GM12878 (cell line): ENCODE data around the gene SCNN1B. TPM values are rescaled to one million over a fixed set of nuclear protein-coding genes. Genes with fewer than 3 reads are reported as not detected.

ENCODE experiments used
- ATAC-seq: fragments of 200-7000 bp; cut with Tn5 transposase; 3 replicates; pipeline ENCODE4 v1.9.1; 2020; ENCODE audit warnings: mild to moderate bottlenecking, moderate library complexity
- BruUV-seq: library from RNA; stranded (reverse); fragments of 400-500 nt; replicated peaks from 2 replicates; lab custom pipeline; 2021; lab: Mats Ljungman, UMichigan
- CTCF ChIA-PET: fragments of 300-600 bp; sonication (Branson Sonifier 250); formaldehyde crosslinking; extraction: SDS; loops from one replicate; lab custom pipeline; 2021; ENCODE audit warnings: inconsistent platforms; lab: Yijun Ruan, JAX
- POLR2A ChIA-PET: fragments of 350-600 bp; formaldehyde crosslinking; extraction: SDS; loops from one replicate; lab custom pipeline; 2021; ENCODE audit warnings: inconsistent platforms; lab: Charles Lee
- RAD21 ChIA-PET: fragments of 300-600 bp; sonication (Branson Sonifier 250); formaldehyde crosslinking; loops from one replicate; lab custom pipeline; 2023; ENCODE audit warnings: antibody characterized with exemption; ENCODE audit not compliant: unreplicated experiment; lab: Charles Lee
- SMC1A ChIA-PET: fragments of 300-600 bp; sonication (Branson Sonifier 250); formaldehyde crosslinking; loops from one replicate; lab custom pipeline; 2023; ENCODE audit not compliant: unreplicated experiment, uncharacterized antibody; lab: Charles Lee
- DNase-seq: peaks from one replicate; pipeline ENCODE4 v3.0.0-alpha.2; 2011; ENCODE audit warnings: low read depth, low spot score
- FAIRE-seq: peaks from 3 replicates; lab custom pipeline; 2011; peaks lifted over from hg19 to GRCh38; lab: Jason Lieb, UNC
- H2AFZ ChIP-seq: 2 replicates; pipeline ENCODE4 v1.6.0; 2011; ENCODE audit warnings: low read depth, low read length, control low read depth; ENCODE audit not compliant: control insufficient read depth
- H3K27ac ChIP-seq: 2 replicates; pipeline ENCODE4 v1.5.1; 2011; ENCODE audit warnings: control low read depth; ENCODE audit not compliant: control insufficient read depth, insufficient read depth
- H3K27me3 ChIP-seq, 2 experiments: replicated peaks in 1 of 2; 2 replicates each; pipeline versions ENCODE4 v1.6.0 to v1.6.1; 2011; ENCODE audit warnings: low read length in 1 of 2; ENCODE audit not compliant: control insufficient read depth in 2 of 2, insufficient read depth in 2 of 2
- H3K36me3 ChIP-seq, 2 experiments: 2 replicates each; pipeline ENCODE4 v1.5.1; 2011; ENCODE audit warnings: low read length in 1 of 2; ENCODE audit not compliant: control insufficient read depth in 2 of 2, insufficient read depth in 2 of 2
- H3K4me1 ChIP-seq: 2 replicates; pipeline ENCODE4 v1.6.1; 2011; ENCODE audit warnings: mild to moderate bottlenecking, low read length, moderate library complexity, mixed read lengths; ENCODE audit not compliant: control insufficient read depth, insufficient read depth
- H3K4me2 ChIP-seq: 2 replicates; pipeline ENCODE4 v1.6.0; 2011; ENCODE audit warnings: control low read depth; ENCODE audit not compliant: control insufficient read depth, insufficient read depth
- H3K4me3 ChIP-seq: fragments of 200-600 bp; sonication (generic); 2 replicates; pipeline ENCODE4 v1.5.1; 2016
- H3K79me2 ChIP-seq: 2 replicates; pipeline ENCODE4 v1.6.0; 2011; ENCODE audit warnings: low read length; ENCODE audit not compliant: control insufficient read depth, insufficient read depth
- H3K9ac ChIP-seq: 2 replicates; pipeline ENCODE4 v1.8.0; 2011; ENCODE audit warnings: low read length, control low read depth, mixed read lengths; ENCODE audit not compliant: control insufficient read depth, insufficient read depth
- H3K9me3 ChIP-seq: replicated peaks from 3 replicates; pipeline ENCODE4 v1.5.1; 2011; ENCODE audit warnings: mild to moderate bottlenecking, low read length; ENCODE audit not compliant: control insufficient read depth, insufficient read depth
- H4K20me1 ChIP-seq: 2 replicates; pipeline ENCODE4 v1.6.0; 2011; ENCODE audit not compliant: control insufficient read depth, insufficient read depth
- ASH2L ChIP-seq: fragments of 300-600, 200-600 bp; sonication (generic); IDR thresholded peaks from 2 replicates; pipeline ENCODE4 v1.6.1; 2017; ENCODE audit warnings: low read depth, mild to moderate bottlenecking, borderline replicate concordance
- CBX3 ChIP-seq: fragments of 200-600 bp; sonication (generic); IDR thresholded peaks from 2 replicates; pipeline ENCODE4 v1.6.1; 2016; ENCODE audit warnings: low read depth, borderline replicate concordance
- CHD2 ChIP-seq: IDR thresholded peaks from 2 replicates; pipeline ENCODE4 v1.6.1; 2011; ENCODE audit warnings: low read depth, low read length, improper control_type of control experiment, borderline replicate concordance
- EGR1 ChIP-seq, 2 experiments: IDR thresholded peaks; 1 replicate in 1 of 2; 2 replicates in 1 of 2; pipeline ENCODE4 v1.6.1; 2011 to 2012; ENCODE audit warnings: low read depth in 2 of 2, low read length in 2 of 2, borderline replicate concordance in 1 of 2, mild to moderate bottlenecking in 1 of 2, moderate library complexity in 1 of 2
- ESRRA ChIP-seq: IDR thresholded peaks from 2 replicates; pipeline ENCODE4 v1.6.1; 2012; ENCODE audit warnings: mild to moderate bottlenecking, low read length, improper control_type of control experiment
- HCFC1 ChIP-seq: fragments of 150-350 bp; IDR thresholded peaks from 2 replicates; pipeline ENCODE4 v1.6.1; 2014; ENCODE audit warnings: low read length
- HDAC2 ChIP-seq: fragments of 200-600 bp; sonication (generic); IDR thresholded peaks from 2 replicates; pipeline ENCODE4 v1.6.1; 2017
- NRF1 ChIP-seq: conservative IDR thresholded peaks from 2 replicates; pipeline ENCODE4 v1.6.1; 2011; ENCODE audit warnings: mild to moderate bottlenecking, low read depth, low read length, improper control_type of control experiment
- SIN3A ChIP-seq: IDR thresholded peaks from 2 replicates; pipeline ENCODE4 v1.6.1; 2012; ENCODE audit warnings: low read depth, low read length, improper control_type of control experiment
- SIX5 ChIP-seq: IDR thresholded peaks from 2 replicates; pipeline ENCODE4 v1.6.1; 2011; ENCODE audit warnings: mild to moderate bottlenecking, low read depth, low read length, moderate library complexity; ENCODE audit not compliant: severe bottlenecking
- SMAD5 ChIP-seq: IDR thresholded peaks from 2 replicates; pipeline ENCODE4 v1.6.1; 2016; ENCODE audit warnings: antibody characterized with exemption, low read depth
- YBX1 ChIP-seq: fragments of 450-650 bp; IDR thresholded peaks from 2 replicates; pipeline ENCODE4 v1.6.1; 2016; ENCODE audit warnings: antibody characterized with exemption
- ZZZ3 ChIP-seq: IDR thresholded peaks from 2 replicates; pipeline ENCODE4 v1.6.1; 2011; ENCODE audit warnings: low read depth; ENCODE audit not compliant: control insufficient read depth, insufficient read length
- WGBS: methylation state at CpG from one replicate; pipeline ENCODE4 v1.1.6; 2016; ENCODE audit warnings: low lambda C conversion rate; ENCODE audit not compliant: insufficient replicate concordance, insufficient coverage; ENCODE audit errors: missing lambda C conversion rate; 5-methylcytosine and 5-hydroxymethylcytosine counted together
- in situ Hi-C: fragments of 300-500 bp; cut with MboI; formaldehyde crosslinking; loops from 9 replicates; pipeline ENCODE4 v1.14.3; 2018; ENCODE audit warnings: mixed read lengths
- intact Hi-C: fragments of 100-400 bp; cut with micrococcal nuclease; formaldehyde crosslinking; loops from one replicate; pipeline ENCODE4 v1.14.2; 2022; ENCODE audit not compliant: unreplicated experiment
- polyA plus RNA-seq, 11 experiments: library from polyadenylated mRNA; depleted of rRNA in 4 of 11; unstranded in 6 of 11; stranded (reverse) in 5 of 11; fragments of >200 nt; fragmentation: Nextera tagmentation in 4 of 11; fragmentation: Illumina TruSeq in 1 of 11; extraction: Ambion mirVana in 4 of 11; extraction: Trizol in 1 of 11; gene quantifications; 1 replicate in 1 of 11; 2 replicates in 10 of 11; pipeline versions ENCODE4 v1.2.1 to v1.2.3, GENCODE V29; 2011 to 2016; ENCODE audit warnings: inconsistent platforms in 2 of 11, missing spikeins in 2 of 11, low read depth in 1 of 11
- total RNA-seq, 4 experiments: library from RNA; depleted of rRNA in 3 of 4; stranded (reverse); fragments of >200 nt in 3 of 4; fragmentation: Illumina TruSeq in 1 of 4; extraction: Trizol in 1 of 4; gene quantifications; 2 replicates each; pipeline versions ENCODE4 v1.2.1 to v1.2.3, GENCODE V29; 2013 to 2021
- TF ChIP-seq, protein P1 (sequence below): fragments of 450-650 bp; IDR thresholded peaks from 2 replicates; pipeline ENCODE4 v1.6.1; 2017; ENCODE audit warnings: antibody characterized with exemption, mild to moderate bottlenecking, moderate library complexity
- TF ChIP-seq, protein P2 (sequence below): IDR thresholded peaks from 2 replicates; pipeline ENCODE4 v1.6.1; 2011; ENCODE audit warnings: low read depth, low read length, improper control_type of control experiment, borderline replicate concordance

The SCNN1B gene
- total and polyA plus RNA-seq, 10 of the 15 experiments (the other 5 are each of a cell fraction or from before 2014, with no cell fraction given), result 0.28 to 1.5 (median 0.64) TPM

DNA sequence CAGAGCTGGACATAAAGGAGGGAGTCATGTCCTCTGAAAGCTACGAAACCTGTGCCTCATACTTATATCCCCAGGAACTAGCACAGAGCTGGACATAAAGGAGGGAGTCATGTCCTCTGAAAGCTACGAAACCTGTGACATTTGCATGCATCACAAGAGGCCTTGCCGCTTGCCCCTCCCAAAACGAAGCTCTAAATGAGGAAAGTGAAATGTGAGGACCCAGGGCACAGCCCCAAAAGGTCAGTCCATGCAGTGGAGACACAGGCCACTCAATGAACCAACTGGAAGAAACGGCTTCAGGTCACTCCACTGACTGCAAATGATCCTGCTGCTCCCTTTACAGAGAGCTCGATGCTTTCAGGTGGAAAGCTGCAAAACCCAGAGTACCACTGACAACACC, 112.6 kb downstream of the SCNN1B start:
- Histone ChIP-seq H3K4me3 (no peak overlapping the region), H3K27ac (no peak overlapping the region), H3K27me3 (no peaks in the 10 kb centered on the region), H3K4me2 (no peak overlapping the region), H4K20me1 (no peaks in the 10 kb centered on the region), H2AFZ (no peak overlapping the region), H3K36me3 (peaks cover 2% of the 10 kb centered on the region in 2 experiments; a peak in 3 of 4 replicates), H3K9me3 (no peaks in the 10 kb centered on the region), H3K79me2 (no peaks in the 10 kb centered on the region), H3K4me1 (no peaks in the 10 kb centered on the region), H3K9ac (no peak overlapping the region)
- SMC1A ChIA-PET, result interaction anchor here (0.5 to 3.3 kb wide), 5 partner anchors 11 to 1861 kb away, joined by 3 to 12 read pairs (median 3); no protein-coding TSS in a partner anchor
- WGBS, result 90% methylated on average over 6 of the region's 6 CpGs
- FAIRE-seq (no peak), DNase-seq (no peak), ATAC-seq (no peak)
- CTCF ChIA-PET, result interaction anchor here (0.8 to 2.5 kb wide), 5 partner anchors 11 to 118 kb away, joined by 3 to 17 read pairs (median 3); no protein-coding TSS in a partner anchor
- no peak for TF ChIP-seq CHD2
- TF ChIP-seq CBX3, result no peak
- no peak for TF ChIP-seq HDAC2
- no peak for TF ChIP-seq YBX1
- TF ChIP-seq ESRRA, result no peak
- no peak for TF ChIP-seq SMAD5
- intact Hi-C loops, result no loop called here
- no TSS peak for BruUV-seq
- in situ Hi-C loops, result no loop called here
- POLR2A ChIA-PET, result interaction anchor here (0.8 to 1.0 kb wide), 2 partner anchors 11 to 23 kb away, joined by 3 to 5 read pairs; no protein-coding TSS in a partner anchor
- RAD21 ChIA-PET, result interaction anchor here (1.7 kb wide), 1 partner anchor 20 kb away, joined by 5 read pairs; no protein-coding TSS in a partner anchor

DNA sequence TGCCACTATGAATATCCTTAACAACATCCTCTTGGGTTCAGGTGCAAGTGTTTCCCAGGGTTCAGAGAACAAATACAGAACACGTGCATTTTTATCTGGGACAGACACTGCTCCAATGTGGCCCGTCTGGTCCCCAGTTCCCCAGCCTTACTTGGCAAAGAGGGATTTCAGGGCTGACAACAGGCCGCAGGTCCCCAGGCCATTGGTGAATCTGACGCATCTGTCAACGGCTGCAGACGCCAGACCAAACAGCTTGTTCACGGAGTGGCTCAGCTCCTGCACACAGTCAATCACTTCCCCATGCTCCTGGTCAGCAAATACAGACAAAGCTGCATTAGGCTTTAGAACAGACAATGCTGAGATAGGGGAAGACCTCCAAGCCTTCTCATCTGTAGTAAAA, 114.7 kb downstream of the SCNN1B start:
- Histone ChIP-seq H2AFZ (no peak overlapping the region), H3K4me2 (no peak overlapping the region), H3K9me3 (no peaks in the 10 kb centered on the region), H3K4me3 (no peak overlapping the region), H3K4me1 (no peaks in the 10 kb centered on the region), H4K20me1 (no peaks in the 10 kb centered on the region), H3K36me3 (peaks cover 2% of the 10 kb centered on the region in 2 experiments; a peak in 3 of 4 replicates), H3K79me2 (no peaks in the 10 kb centered on the region), H3K27ac (no peak overlapping the region), H3K27me3 (no peaks in the 10 kb centered on the region), H3K9ac (no peak overlapping the region)
- intact Hi-C loops (no loop called here), in situ Hi-C loops (no loop called here)
- DNase-seq (no peak), FAIRE-seq (no peak), ATAC-seq (no peak)
- RAD21 ChIA-PET, result no interaction called here
- POLR2A ChIA-PET, result no interaction called here
- BruUV-seq, result no TSS peak
- SMC1A ChIA-PET, result interaction anchor here (3.3 kb wide), 1 partner anchor 17 kb away, joined by 12 read pairs; no protein-coding TSS in a partner anchor
- CTCF ChIA-PET, result interaction anchor here (0.7 to 2.5 kb wide), 2 partner anchors 18 to 254 kb away, joined by 3 to 17 read pairs; no protein-coding TSS in a partner anchor
- 94% methylated on average over 7 of the region's 7 CpGs for WGBS
- no peak for TF ChIP-seq CBX3
- TF ChIP-seq SIX5, result no peak
- no peak for TF ChIP-seq SIN3A
- no peak for TF ChIP-seq SMAD5
- no peak for TF ChIP-seq NRF1
- TF ChIP-seq ASH2L, result no peak
- TF ChIP-seq, protein P1, sequence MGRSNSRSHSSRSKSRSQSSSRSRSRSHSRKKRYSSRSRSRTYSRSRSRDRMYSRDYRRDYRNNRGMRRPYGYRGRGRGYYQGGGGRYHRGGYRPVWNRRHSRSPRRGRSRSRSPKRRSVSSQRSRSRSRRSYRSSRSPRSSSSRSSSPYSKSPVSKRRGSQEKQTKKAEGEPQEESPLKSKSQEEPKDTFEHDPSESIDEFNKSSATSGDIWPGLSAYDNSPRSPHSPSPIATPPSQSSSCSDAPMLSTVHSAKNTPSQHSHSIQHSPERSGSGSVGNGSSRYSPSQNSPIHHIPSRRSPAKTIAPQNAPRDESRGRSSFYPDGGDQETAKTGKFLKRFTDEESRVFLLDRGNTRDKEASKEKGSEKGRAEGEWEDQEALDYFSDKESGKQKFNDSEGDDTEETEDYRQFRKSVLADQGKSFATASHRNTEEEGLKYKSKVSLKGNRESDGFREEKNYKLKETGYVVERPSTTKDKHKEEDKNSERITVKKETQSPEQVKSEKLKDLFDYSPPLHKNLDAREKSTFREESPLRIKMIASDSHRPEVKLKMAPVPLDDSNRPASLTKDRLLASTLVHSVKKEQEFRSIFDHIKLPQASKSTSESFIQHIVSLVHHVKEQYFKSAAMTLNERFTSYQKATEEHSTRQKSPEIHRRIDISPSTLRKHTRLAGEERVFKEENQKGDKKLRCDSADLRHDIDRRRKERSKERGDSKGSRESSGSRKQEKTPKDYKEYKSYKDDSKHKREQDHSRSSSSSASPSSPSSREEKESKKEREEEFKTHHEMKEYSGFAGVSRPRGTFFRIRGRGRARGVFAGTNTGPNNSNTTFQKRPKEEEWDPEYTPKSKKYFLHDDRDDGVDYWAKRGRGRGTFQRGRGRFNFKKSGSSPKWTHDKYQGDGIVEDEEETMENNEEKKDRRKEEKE, result no peak
- TF ChIP-seq, protein P2, sequence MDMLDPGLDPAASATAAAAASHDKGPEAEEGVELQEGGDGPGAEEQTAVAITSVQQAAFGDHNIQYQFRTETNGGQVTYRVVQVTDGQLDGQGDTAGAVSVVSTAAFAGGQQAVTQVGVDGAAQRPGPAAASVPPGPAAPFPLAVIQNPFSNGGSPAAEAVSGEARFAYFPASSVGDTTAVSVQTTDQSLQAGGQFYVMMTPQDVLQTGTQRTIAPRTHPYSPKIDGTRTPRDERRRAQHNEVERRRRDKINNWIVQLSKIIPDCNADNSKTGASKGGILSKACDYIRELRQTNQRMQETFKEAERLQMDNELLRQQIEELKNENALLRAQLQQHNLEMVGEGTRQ, result no peak
- no peak for TF ChIP-seq ZZZ3
- TF ChIP-seq EGR1 (IDR thresholded peaks at IDR 0.05; ENCODE audit: borderline replicate concordance in 1 of 2, low read depth in 2 of 2, low read length in 2 of 2), result no peak
- TF ChIP-seq HCFC1, result no peak
